CD14-positive monocyte (primary cell): Measurements from ENCODE around the gene PSTPIP1. TPM values are rescaled to one million over a fixed set of nuclear protein-coding genes. Genes with fewer than 3 reads are reported as not detected.

ENCODE experiments used
- DNase-seq, 3 donors: peaks; one replicate each; pipeline ENCODE4 v3.0.0-alpha.2; 2011 to 2022
- H2AFZ ChIP-seq: 2 replicates; pipeline ENCODE4 v1.6.0; 2012; ENCODE audit warnings: mild to moderate bottlenecking, low read depth, low read length, inconsistent platforms; ENCODE audit not compliant: insufficient read depth, poor library complexity, severe bottlenecking
- H3K27ac ChIP-seq, 2 donors: 1 replicate in 1 of 2; 2 replicates in 1 of 2; pipeline ENCODE4 v1.5.1; 2012 to 2013; ENCODE audit warnings: low read length in 2 of 2, control low read depth in 1 of 2, inconsistent platforms in 1 of 2, low read depth in 1 of 2, mild to moderate bottlenecking in 1 of 2
- H3K27me3 ChIP-seq, 2 donors: one replicate each; pipeline versions ENCODE4 v1.6.0 to v1.6.1; 2011 to 2013; ENCODE audit warnings: low read length in 2 of 2; ENCODE audit not compliant: control insufficient read depth in 2 of 2, insufficient read depth in 2 of 2
- H3K36me3 ChIP-seq, 2 donors: replicated peaks in 1 of 2; 1 replicate in 1 of 2; 2 replicates in 1 of 2; pipeline versions ENCODE4 v1.5.1 to v1.6.1; 2012 to 2013; ENCODE audit warnings: low read length in 2 of 2, control low read depth in 1 of 2, inconsistent platforms in 1 of 2, mild to moderate bottlenecking in 1 of 2; ENCODE audit not compliant: insufficient read depth in 2 of 2, control insufficient read depth in 1 of 2
- H3K4me1 ChIP-seq, 2 donors: 1 replicate in 1 of 2; 2 replicates in 1 of 2; pipeline versions ENCODE4 v1.5.1 to v1.6.1; 2012 to 2013; ENCODE audit warnings: low read length in 2 of 2, control low read depth in 1 of 2, inconsistent platforms in 1 of 2, mild to moderate bottlenecking in 1 of 2, moderate library complexity in 1 of 2; ENCODE audit not compliant: insufficient read depth in 2 of 2, control insufficient read depth in 1 of 2
- H3K4me2 ChIP-seq: replicated peaks from 2 replicates; pipeline ENCODE3; 2012; ENCODE audit warnings: low read length, moderate library complexity, mild to moderate bottlenecking; ENCODE audit not compliant: poor library complexity, severe bottlenecking; ENCODE audit errors: extremely low read depth
- H3K4me3 ChIP-seq, 3 experiments: fragments of 200-600 bp in 1 of 3; sonication (generic) in 1 of 3; replicated peaks in 1 of 3; 1 replicate in 2 of 3; 2 replicates in 1 of 3; pipeline ENCODE4 v1.5.1; 2011 to 2013; ENCODE audit warnings: low read length in 3 of 3, mild to moderate bottlenecking in 3 of 3, control low read depth in 2 of 3, low read depth in 2 of 3, inconsistent platforms in 1 of 3, moderate library complexity in 1 of 3
- H3K79me2 ChIP-seq: 2 replicates; pipeline ENCODE4 v1.6.0; 2012; ENCODE audit warnings: mild to moderate bottlenecking, control low read depth, inconsistent platforms, low read length, moderate library complexity; ENCODE audit not compliant: insufficient read depth
- H3K9ac ChIP-seq: 2 replicates; pipeline ENCODE4 v1.6.0; 2017; ENCODE audit warnings: low read length, mild to moderate bottlenecking; ENCODE audit not compliant: insufficient read depth, poor library complexity, severe bottlenecking
- H3K9me3 ChIP-seq, 2 donors: replicated peaks in 1 of 2; 1 replicate in 1 of 2; 2 replicates in 1 of 2; pipeline versions ENCODE4 v1.5.1 to v1.6.1; 2012 to 2013; ENCODE audit warnings: low read length in 2 of 2, control low read depth in 1 of 2; ENCODE audit not compliant: control insufficient read depth in 1 of 2, insufficient read depth in 1 of 2
- H4K20me1 ChIP-seq: 2 replicates; pipeline ENCODE4 v1.6.0; 2012; ENCODE audit warnings: mild to moderate bottlenecking, low read length, control low read depth, moderate library complexity; ENCODE audit not compliant: insufficient read depth
- H3K27ac Mint-ChIP-seq, 7 donors: one replicate each; pipeline ENCODE4 v1.8.0; 2020; ENCODE audit warnings: mild to moderate bottlenecking in 7 of 7, mixed read lengths in 7 of 7, moderate library complexity in 6 of 7, inconsistent platforms in 2 of 7
- H3K27me3 Mint-ChIP-seq, 3 donors: one replicate each; pipeline ENCODE4 v1.8.0; 2021 to 2022; ENCODE audit warnings: low read depth in 3 of 3, mild to moderate bottlenecking in 3 of 3, mixed read lengths in 3 of 3, moderate library complexity in 3 of 3, inconsistent platforms in 1 of 3
- H3K36me3 Mint-ChIP-seq, 2 donors: one replicate each; pipeline ENCODE4 v1.8.0; 2020; ENCODE audit warnings: mixed read lengths in 2 of 2, inconsistent platforms in 1 of 2, mild to moderate bottlenecking in 1 of 2
- H3K4me1 Mint-ChIP-seq: one replicate; pipeline ENCODE4 v1.8.0; 2020; ENCODE audit warnings: mild to moderate bottlenecking, mixed read lengths
- H3K4me3 Mint-ChIP-seq, 2 donors: one replicate each; pipeline ENCODE4 v1.8.0; 2020; ENCODE audit warnings: mild to moderate bottlenecking in 2 of 2, mixed read lengths in 2 of 2, moderate library complexity in 1 of 2
- H3K9me3 Mint-ChIP-seq, 7 donors: one replicate each; pipeline ENCODE4 v1.8.0; 2020 to 2022; ENCODE audit warnings: mixed read lengths in 7 of 7, mild to moderate bottlenecking in 6 of 7, moderate library complexity in 6 of 7, inconsistent platforms in 2 of 7
- CTCF ChIP-seq: fragments of 200-600 bp; IDR thresholded peaks from one replicate; pipeline ENCODE4 v1.8.0; 2022; ENCODE audit warnings: antibody characterized with exemption, mild to moderate bottlenecking
- WGBS: methylation state at CpG from one replicate; pipeline ENCODE4 v1.1.5; 2013; ENCODE audit warnings: missing lambda C conversion rate; ENCODE audit not compliant: insufficient coverage; 5-methylcytosine and 5-hydroxymethylcytosine counted together
- intact Hi-C, 2 donors: fragments of 100-400 bp; cut with micrococcal nuclease; formaldehyde crosslinking; loops; one replicate each; pipeline versions ENCODE4 v1.15.0 to v1.15.1; 2023
- polyA plus RNA-seq, 3 donors: library from polyadenylated mRNA; depleted of rRNA in 1 of 3; unstranded in 2 of 3; stranded (reverse) in 1 of 3; fragments of 300-500 nt in 2 of 3; fragments of >200 nt in 1 of 3; fragmentation: Illumina TruSeq in 2 of 3; gene quantifications; 1 replicate in 2 of 3; 2 replicates in 1 of 3; pipeline ENCODE4 v1.2.3, GENCODE V29; 2012 to 2021

Gene PSTPIP1
- polyA plus RNA-seq, 3 donors: 85.9 to 183 (median 86.8) TPM

DNA sequence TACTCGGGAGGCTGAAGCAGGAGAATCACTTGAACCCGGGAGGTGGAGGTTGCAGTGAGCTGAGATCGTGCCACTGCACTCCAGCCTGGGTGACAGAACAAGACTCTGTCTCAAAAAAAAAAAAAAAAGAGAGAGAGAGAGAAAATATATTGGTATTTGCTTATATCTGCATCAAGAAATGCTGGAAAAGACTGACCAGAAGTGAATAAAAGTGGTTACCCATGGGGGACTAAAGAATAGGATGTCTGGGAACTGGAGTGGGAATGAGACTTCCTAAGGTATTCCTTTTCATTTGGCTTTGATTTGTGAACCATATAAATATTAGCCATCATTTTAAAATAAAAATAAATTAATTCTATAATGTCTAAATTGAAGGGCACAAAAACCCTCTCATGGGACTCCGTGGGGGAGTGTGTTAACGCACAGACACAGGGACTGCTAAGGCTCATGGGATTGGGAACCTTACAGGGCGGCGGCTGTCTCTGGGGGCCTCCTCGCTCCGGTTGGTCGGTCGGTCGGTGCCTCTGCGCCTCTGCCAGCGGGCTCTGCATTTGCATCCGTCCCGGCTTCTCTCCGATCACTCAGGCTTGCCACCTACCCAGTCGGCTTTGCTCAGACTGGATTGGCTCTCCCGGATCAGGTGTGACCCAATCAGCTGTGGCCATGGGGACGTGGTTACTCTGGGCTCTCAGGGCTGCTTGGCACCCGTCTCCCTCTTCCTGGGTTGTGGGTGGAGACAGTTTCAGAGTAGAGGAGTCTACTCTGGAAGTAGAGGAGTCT is 88.6 kb downstream of the PSTPIP1 start:
- Histone ChIP-seq H4K20me1 (no peaks in the 10 kb centered on the region), H3K27me3 (no peaks in the 10 kb centered on the region), H2AFZ (peak overlapping the region; percentile 75), H3K79me2 (no peaks in the 10 kb centered on the region), H3K9ac (peak overlapping the region; percentile 45), H3K36me3 (no peaks in the 10 kb centered on the region), H3K4me3 (peak overlapping the region in 2 of 3 experiments; percentile 2 to 66), H3K4me1 (peaks cover 17 to 34% of the 10 kb centered on the region in 2 donors), H3K27ac (peak overlapping the region in 1 of 2 donors; percentile 3), H3K4me2 (peak overlapping the region; percentile 69), H3K9me3 (no peaks in the 10 kb centered on the region)
- peaks cover 0 to 3% (median 2%) of the 10 kb centered on the region in 7 donors for H3K9me3 Mint-ChIP-seq
- intact Hi-C loops: no loop called here
- H3K36me3 Mint-ChIP-seq: no peaks in the 10 kb centered on the region
- peak; percentile 57 to 81 (median 67) for DNase-seq
- WGBS: under 1% methylated on average over 18 of the region's 21 CpGs
- peak overlapping the region; percentile 79 to 85 for H3K4me3 Mint-ChIP-seq
- TF ChIP-seq CTCF: no peak
- peaks cover 0 to 9% (median 5%) of the 10 kb centered on the region in 3 donors for H3K27me3 Mint-ChIP-seq
- H3K4me1 Mint-ChIP-seq: peaks cover 33% of the 10 kb centered on the region
- peak overlapping the region in 2 of 7 donors; percentile 15 to 58 for H3K27ac Mint-ChIP-seq

DNA sequence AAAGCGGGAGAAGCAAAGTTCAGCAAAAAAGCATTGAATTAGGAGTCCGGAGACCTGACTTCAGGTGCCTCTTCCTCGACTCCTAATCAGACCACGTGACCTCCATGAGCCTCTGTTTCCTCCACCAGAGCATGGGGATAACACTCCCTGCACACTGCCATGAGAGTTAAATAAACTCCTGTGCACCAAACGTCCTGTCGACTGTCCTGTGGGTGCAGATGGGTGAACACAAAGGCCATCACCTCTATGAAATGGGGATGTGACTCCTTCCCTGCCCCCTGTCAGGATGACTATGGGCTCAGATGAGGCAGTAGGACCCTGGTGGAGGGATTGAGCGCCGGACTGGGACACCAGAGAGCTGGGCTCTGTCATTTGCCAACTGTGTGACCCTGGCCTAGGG is 89.5 kb downstream of the PSTPIP1 start:
- Histone ChIP-seq H3K27ac (no peak overlapping the region), H3K27me3 (no peaks in the 10 kb centered on the region), H4K20me1 (no peaks in the 10 kb centered on the region), H3K4me1 (peaks cover 12 to 26% of the 10 kb centered on the region in 2 donors), H3K36me3 (no peaks in the 10 kb centered on the region), H3K4me3 (no peak overlapping the region), H2AFZ (no peak overlapping the region), H3K9me3 (no peaks in the 10 kb centered on the region), H3K79me2 (no peaks in the 10 kb centered on the region), H3K4me2 (no peak overlapping the region), H3K9ac (no peak overlapping the region)
- no peak for TF ChIP-seq CTCF
- no peak overlapping the region for H3K4me3 Mint-ChIP-seq
- DNase-seq: no peak
- WGBS: 88% methylated on average over 6 of the region's 8 CpGs
- H3K9me3 Mint-ChIP-seq: peaks cover 0 to 2% (median 0%) of the 10 kb centered on the region in 7 donors
- no peaks in the 10 kb centered on the region for H3K36me3 Mint-ChIP-seq
- no peak overlapping the region for H3K27ac Mint-ChIP-seq
- intact Hi-C loops: no loop called here
- peaks cover 24% of the 10 kb centered on the region for H3K4me1 Mint-ChIP-seq
- peaks cover 0 to 9% (median 5%) of the 10 kb centered on the region in 3 donors for H3K27me3 Mint-ChIP-seq
